A549 (cell line): ENCODE measurements around the gene MFAP3L. TPM values are rescaled to one million over a fixed set of nuclear protein-coding genes. Genes with fewer than 3 reads are reported as not detected.

Source experiments
- ATAC-seq, 2 experiments: fragments of 200-7000 bp in 1 of 2; fragments of >200 bp in 1 of 2; cut with Nextera tagmentation in 1 of 2; cut with Tn5 transposase in 1 of 2; 3 replicates each; pipeline versions ENCODE4 v1.8.0 to v1.9.1; 2018 to 2020; ENCODE audit warnings: mild to moderate bottlenecking in 1 of 2, moderate library complexity in 1 of 2
- CTCF ChIA-PET: fragments of 300-600 bp; sonication (Branson Sonifier 250); formaldehyde crosslinking; extraction: SDS; loops from one replicate; lab custom pipeline; 2021; ENCODE audit warnings: antibody characterized with exemption, inconsistent platforms; lab: Yijun Ruan, JAX
- POLR2A ChIA-PET: fragments of 350-600 bp; formaldehyde crosslinking; extraction: SDS; loops from one replicate; lab custom pipeline; 2021; ENCODE audit warnings: antibody characterized with exemption, inconsistent platforms; lab: Yijun Ruan, JAX
- DNase-seq, 2 experiments: peaks; one replicate each; pipeline versions ENCODE4 v3.0.0 to v3.0.0-alpha.2; 2011 to 2016; ENCODE audit warnings: low read depth in 1 of 2, low spot score in 1 of 2
- FAIRE-seq: peaks from 2 replicates; lab custom pipeline; 2011; peaks lifted over from hg19 to GRCh38; lab: Jason Lieb, UNC
- H3K27ac ChIP-seq, 2 experiments: fragments of >200 bp; sonication (Bioruptor Twin); formaldehyde crosslinking; 3 replicates each; pipeline ENCODE4 v1.5.1; 2016 to 2017
- H3K4me1 ChIP-seq: fragments of >200 bp; sonication (Bioruptor Twin); formaldehyde crosslinking; 3 replicates; pipeline ENCODE4 v1.6.1; 2016
- H3K4me2 ChIP-seq: fragments of >200 bp; sonication (Bioruptor Twin); formaldehyde crosslinking; 3 replicates; pipeline ENCODE4 v1.6.1; 2016
- H3K4me3 ChIP-seq: fragments of >200 bp; sonication (Bioruptor Twin); formaldehyde crosslinking; 3 replicates; pipeline ENCODE4 v1.5.1; 2016
- H3K9me3 ChIP-seq: fragments of >200 bp; sonication (Bioruptor Twin); formaldehyde crosslinking; 3 replicates; pipeline ENCODE4 v1.6.1; 2016
- CEBPB ChIP-seq, 2 experiments: fragments of >200 bp in 1 of 2; sonication (Bioruptor Twin) in 1 of 2; formaldehyde crosslinking in 1 of 2; IDR thresholded peaks; 2 replicates each; pipeline ENCODE4 v1.6.1; 2012 to 2016
- CHD2 ChIP-seq: fragments of 150-350 bp; IDR thresholded peaks from 2 replicates; pipeline ENCODE4 v1.6.1; 2014; ENCODE audit warnings: low read length; ENCODE audit not compliant: partially characterized antibody
- CTCF ChIP-seq: fragments of >200 bp; sonication (Bioruptor Twin); formaldehyde crosslinking; IDR thresholded peaks from 3 replicates; pipeline ENCODE4 v1.5.1; 2016
- E2F6 ChIP-seq: IDR thresholded peaks from 2 replicates; pipeline ENCODE4 v1.6.1; 2012; ENCODE audit warnings: low read depth, borderline replicate concordance
- EHF ChIP-seq: fragments of 250-450 bp; sonication (Bioruptor Pico); IDR thresholded peaks from 2 replicates; pipeline ENCODE4 v1.5.0; 2020; ENCODE audit warnings: mild to moderate bottlenecking
- ELK1 ChIP-seq: fragments of 150-350 bp; IDR thresholded peaks from 2 replicates; pipeline ENCODE4 v1.6.1; 2014; ENCODE audit warnings: low read depth, mild to moderate bottlenecking, low read length
- FOSL2 ChIP-seq, 2 experiments: fragments of 450-650 bp in 1 of 2; fragments of >200 bp in 1 of 2; sonication (Bioruptor Twin) in 1 of 2; formaldehyde crosslinking; IDR thresholded peaks; 2 replicates each; pipeline versions ENCODE4 v1.5.0 to v1.6.1; 2016 to 2020; ENCODE audit warnings: mild to moderate bottlenecking in 1 of 2, moderate library complexity in 1 of 2
- FOXS1 ChIP-seq: fragments of 250-450 bp; sonication (Bioruptor Pico); IDR thresholded peaks from 2 replicates; pipeline ENCODE4 v1.5.0; 2020; ENCODE audit warnings: mild to moderate bottlenecking, moderate library complexity
- HDAC2 ChIP-seq: fragments of 200-600 bp; sonication (generic); IDR thresholded peaks from 2 replicates; pipeline ENCODE4 v1.6.1; 2016
- HOXA7 ChIP-seq: fragments of 250-450 bp; sonication (Bioruptor Pico); IDR thresholded peaks from 2 replicates; pipeline ENCODE4 v1.5.0; 2020; ENCODE audit warnings: mild to moderate bottlenecking, moderate library complexity
- HOXB13 ChIP-seq: fragments of 250-450 bp; sonication (Bioruptor Pico); IDR thresholded peaks from 2 replicates; pipeline ENCODE4 v1.5.0; 2020; ENCODE audit warnings: low read depth, mild to moderate bottlenecking, moderate library complexity
- HOXB5 ChIP-seq: fragments of 250-450 bp; sonication (Bioruptor Pico); IDR thresholded peaks from 2 replicates; pipeline ENCODE4 v1.5.0; 2020; ENCODE audit warnings: mild to moderate bottlenecking, moderate library complexity
- JUN ChIP-seq, 2 experiments: fragments of >200 bp; sonication (Bioruptor Twin); formaldehyde crosslinking; IDR thresholded peaks; 2 replicates in 1 of 2; 3 replicates in 1 of 2; pipeline ENCODE4 v1.6.1; 2016 to 2017
- KDM5A ChIP-seq: fragments of 200-600 bp; sonication (generic); IDR thresholded peaks from 2 replicates; pipeline ENCODE4 v1.6.1; 2016; ENCODE audit warnings: antibody characterized with exemption, mild to moderate bottlenecking
- MAX ChIP-seq: IDR thresholded peaks from 2 replicates; pipeline ENCODE4 v1.6.1; 2012
- MAZ ChIP-seq: fragments of 150-350 bp; IDR thresholded peaks from 2 replicates; pipeline ENCODE4 v1.6.1; 2014; ENCODE audit warnings: antibody characterized with exemption, low read depth, low read length, borderline replicate concordance
- MYC ChIP-seq: IDR thresholded peaks from 2 replicates; pipeline ENCODE4 v1.6.1; 2012; ENCODE audit warnings: mild to moderate bottlenecking, inconsistent platforms, low read length, improper control_type of control experiment, borderline replicate concordance
- RAD21 ChIP-seq, 2 experiments: fragments of >200 bp in 1 of 2; sonication (Bioruptor Twin) in 1 of 2; formaldehyde crosslinking in 1 of 2; IDR thresholded peaks in 1 of 2; conservative IDR thresholded peaks in 1 of 2; 2 replicates in 1 of 2; 3 replicates in 1 of 2; pipeline ENCODE4 v1.6.1; 2012 to 2018; ENCODE audit warnings: inconsistent platforms in 1 of 2
- RARB ChIP-seq: fragments of 250-450 bp; sonication (Bioruptor Pico); IDR thresholded peaks from 2 replicates; pipeline ENCODE4 v1.8.0; 2021; ENCODE audit warnings: mild to moderate bottlenecking, moderate library complexity
- RNF2 ChIP-seq: fragments of 200-600 bp; sonication (generic); IDR thresholded peaks from 2 replicates; pipeline ENCODE4 v1.6.1; 2016; ENCODE audit warnings: low read depth, mild to moderate bottlenecking, antibody characterized with exemption, moderate library complexity, borderline replicate concordance
- SMC3 ChIP-seq: fragments of >200 bp; sonication (Bioruptor Twin); formaldehyde crosslinking; IDR thresholded peaks from 3 replicates; pipeline ENCODE4 v1.6.1; 2018; ENCODE audit warnings: inconsistent platforms
- SREBF2 ChIP-seq: fragments of 450-650 bp; IDR thresholded peaks from 2 replicates; pipeline ENCODE4 v1.6.1; 2014; ENCODE audit warnings: mild to moderate bottlenecking, moderate library complexity
- USF2 ChIP-seq: fragments of 450-650 bp; IDR thresholded peaks from 2 replicates; pipeline ENCODE4 v1.6.1; 2014; ENCODE audit warnings: antibody characterized with exemption
- ZC3H11A ChIP-seq: fragments of 450-650 bp; IDR thresholded peaks from 2 replicates; pipeline ENCODE4 v1.6.1; 2014; ENCODE audit warnings: antibody characterized with exemption, mild to moderate bottlenecking
- ZFP36 ChIP-seq: fragments of 450-650 bp; IDR thresholded peaks from 2 replicates; pipeline ENCODE4 v1.6.1; 2014; ENCODE audit warnings: borderline replicate concordance; ENCODE audit not compliant: partially characterized antibody
- ZSCAN20 ChIP-seq: fragments of 250-450 bp; sonication (Bioruptor Pico); IDR thresholded peaks from 2 replicates; pipeline ENCODE4 v1.8.0; 2022; ENCODE audit warnings: mild to moderate bottlenecking, moderate library complexity
- WGBS: methylation state at CpG from one replicate; pipeline ENCODE4 v1.1.6; 2017; ENCODE audit errors: missing lambda C conversion rate; 5-methylcytosine and 5-hydroxymethylcytosine counted together
- polyA plus RNA-seq, 4 experiments: library from polyadenylated mRNA; depleted of rRNA in 3 of 4; stranded (reverse); fragments of >200 nt; fragmentation: RNase III in 1 of 4; extraction: RNeasy Plus Mini Kit Qiagen cat#74134 plus additional on column Dnase treatment in 1 of 4; gene quantifications; 2 replicates in 3 of 4; 3 replicates in 1 of 4; pipeline ENCODE4 v1.2.3, GENCODE V29; 2011 to 2017

MFAP3L gene
- polyA plus RNA-seq, 2 of the 4 experiments (the other 2 are of a cell fraction) = 7.0 to 7.5 TPM

GRCh38 chr4:170027181-170027829 lies 1.1 kb upstream of the MFAP3L start:
- Histone ChIP-seq H3K9me3 (peaks cover 9% of the 10 kb centered on the region; the same call in 2 of the 3 replicates), H3K4me3 (peak overlapping the region; percentile 98), H3K4me1 (no peaks in the 10 kb centered on the region), H3K4me2 (peak overlapping the region; percentile 73), H3K27ac (peak overlapping the region; percentile 84 to 100)
- POLR2A ChIA-PET = interaction anchor here (0.7 to 2.1 kb wide), 3 partner anchors 217 to 407 kb away, joined by 3 to 5 read pairs (median 4); no protein-coding TSS in a partner anchor
- TF ChIP-seq MAZ (0 out of 2 replicates have a peak, but pooled peaks have one; percentile 21), HOXB13 (CRISPR knock-in tag) (peak; percentile 82; the same call in 1 of the 2 replicates), HOXB5 (CRISPR knock-in tag) (0 out of 2 replicates have a peak, but pooled peaks have one; percentile 41), FOXS1 (CRISPR knock-in tag) (0 out of 2 replicates have a peak, but pooled peaks have one; percentile 51), SREBF2 (no peak), KDM5A (no peak), EHF (no peak), SMC3 (no peak), RARB (CRISPR knock-in tag) (no peak), JUN (IDR thresholded peaks at IDR 0.05) (peak in 1 of 2 experiments; percentile 42; a peak in 1 of 5 replicates), RAD21 (conservative IDR thresholded peaks at IDR 0.05 in 1 of 2, IDR thresholded peaks at IDR 0.05 in 1 of 2) (no peak), CHD2 (no peak), E2F6 (peak; percentile 100), ZC3H11A (no peak), MYC (peak; percentile 55), ZSCAN20 (CRISPR knock-in tag) (no peak), USF2 (0 out of 2 replicates have a peak, but pooled peaks have one; percentile 3), HOXA7 (CRISPR knock-in tag) (no peak), RNF2 (peak; percentile 93; the same call in 1 of the 2 replicates), HDAC2 (no peak), MAX (peak; percentile 100), CEBPB (IDR thresholded peaks at IDR 0.05) (peak in 1 of 2 experiments; percentile 28; a peak in 1 of 4 replicates), CTCF (no peak), FOSL2 (IDR thresholded peaks at IDR 0.05) (no peak), FOSL2 (CRISPR knock-in tag; IDR thresholded peaks at IDR 0.05) (0 out of 2 replicates have a peak, but pooled peaks have one; percentile 6), ZFP36 (no peak), ELK1 (no peak)
- FAIRE-seq (no peak), ATAC-seq (peak; percentile 56 to 90), DNase-seq (peak; percentile 76 to 93)
- 3% methylated on average over 34 of the region's 37 CpGs for WGBS
- CTCF ChIA-PET = interaction anchor here (1.0 to 4.7 kb wide), 3 partner anchors 9 to 217 kb away, joined by 3 to 20 read pairs (median 4); no protein-coding TSS in a partner anchor
